Chondrocyte (in vitro differentiated cells): ENCODE results near the gene C3AR1. TPM values are rescaled to one million over a fixed set of nuclear protein-coding genes. Genes with fewer than 3 reads are reported as not detected.
"Not testable (repeated sequence)": the region's sequence is repeated elsewhere in the genome, so short reads cannot be mapped to it uniquely, and the experiment has no call there.

ENCODE experiments used
- DNase-seq: peaks from one replicate; pipeline ENCODE4 v3.0.0; 2021; ENCODE audit warnings: mixed read lengths, low spot score
- H3K27ac Mint-ChIP-seq: one replicate; pipeline ENCODE4 v1.8.0; 2021; ENCODE audit warnings: mild to moderate bottlenecking, moderate library complexity, mixed read lengths; ENCODE audit not compliant: unreplicated experiment
- H3K27me3 Mint-ChIP-seq: 2 replicates; pipeline ENCODE4 v1.8.0; 2021; ENCODE audit warnings: low read depth, mixed read lengths
- H3K36me3 Mint-ChIP-seq: 2 replicates; pipeline ENCODE4 v1.8.0; 2021; ENCODE audit warnings: low read depth, mixed read lengths
- H3K4me1 Mint-ChIP-seq: 2 replicates; pipeline ENCODE4 v1.8.0; 2021; ENCODE audit warnings: low read depth, mild to moderate bottlenecking, mixed read lengths
- H3K4me3 Mint-ChIP-seq: one replicate; pipeline ENCODE4 v1.8.0; 2021; ENCODE audit warnings: mild to moderate bottlenecking, moderate library complexity, mixed read lengths; ENCODE audit not compliant: unreplicated experiment
- H3K9me3 Mint-ChIP-seq: 2 replicates; pipeline ENCODE4 v1.8.0; 2021; ENCODE audit warnings: low read depth, mixed read lengths
- CTCF ChIP-seq: fragments of 200-600 bp; sonication (generic); IDR thresholded peaks from 2 replicates; pipeline ENCODE4 v1.5.0; 2021; ENCODE audit warnings: antibody characterized with exemption, mild to moderate bottlenecking, moderate library complexity
- total RNA-seq: library from RNA; stranded (reverse); gene quantifications from 3 replicates; pipeline ENCODE4 v1.2.1, GENCODE V29; 2021

The C3AR1 gene
- total RNA-seq, 1 donor from 2014 or later: 0.27 TPM

- no peaks in the 10 kb centered on the region for H3K9me3 Mint-ChIP-seq
- H3K4me3 Mint-ChIP-seq: peak overlapping the region; percentile 87
- DNase-seq: no peak
- peaks cover 2% of the 10 kb centered on the region for H3K36me3 Mint-ChIP-seq
- H3K27me3 Mint-ChIP-seq: no peaks in the 10 kb centered on the region
- no peak for TF ChIP-seq CTCF
- H3K27ac Mint-ChIP-seq: peak overlapping the region; percentile 58
- peaks cover 68% of the 10 kb centered on the region for H3K4me1 Mint-ChIP-seq
These were observed 31.4 kb downstream of the C3AR1 start for GRCh38 chr12:8034802-8035201.

- no peaks in the 10 kb centered on the region for H3K9me3 Mint-ChIP-seq
- H3K4me3 Mint-ChIP-seq: peak overlapping the region; percentile 87
- peak overlapping the region; percentile 87 for H3K27ac Mint-ChIP-seq
- H3K27me3 Mint-ChIP-seq: no peaks in the 10 kb centered on the region
- no peak for TF ChIP-seq CTCF
- peaks cover 2% of the 10 kb centered on the region for H3K36me3 Mint-ChIP-seq
- H3K4me1 Mint-ChIP-seq: peaks cover 59% of the 10 kb centered on the region
- no peak for DNase-seq
These were observed 32.8 kb downstream of the C3AR1 start for GRCh38 chr12:8033153-8034044.

- H3K4me3 Mint-ChIP-seq: peak within 1 kb of the TSS; percentile 87
- no peaks in the 10 kb centered on the region for H3K27me3 Mint-ChIP-seq
- H3K27ac Mint-ChIP-seq: peak within 1 kb of the TSS; percentile 87
- peaks cover 54% of the 10 kb centered on the region for H3K4me1 Mint-ChIP-seq
- no peak for DNase-seq
- peak; percentile 48 for TF ChIP-seq CTCF
- H3K9me3 Mint-ChIP-seq: no peaks in the 10 kb centered on the region
- peaks cover 2% of the 10 kb centered on the region for H3K36me3 Mint-ChIP-seq
These were observed 33.7 kb downstream of the C3AR1 start, which contains the start of gene FOXJ2 for GRCh38 chr12:8032242-8033152. Gene FOXJ2 (plus strand): TSS chr12:8032716. CDS start chr12:8039833, 7,117 bp downstream.

- Mint-ChIP-seq H3K27me3 (no peaks in the 10 kb centered on the region), H3K27ac (peak overlapping the region; percentile 74), H3K4me1 (peaks cover 51% of the 10 kb centered on the region), H3K9me3 (no peaks in the 10 kb centered on the region), H3K36me3 (peaks cover 2% of the 10 kb centered on the region), H3K4me3 (peak overlapping the region; percentile 79)
- DNase-seq: no peak
- no peak for TF ChIP-seq CTCF
These were observed 34.3 kb downstream of the C3AR1 start for GRCh38 chr12:8031872-8032241.

GRCh38 chr12:8031017-8031416, 35.1 kb downstream of the C3AR1 start:
- not testable (repeated sequence) for H3K27me3 Mint-ChIP-seq, H3K36me3 Mint-ChIP-seq, H3K27ac Mint-ChIP-seq, H3K9me3 Mint-ChIP-seq, DNase-seq, H3K4me3 Mint-ChIP-seq
- H3K4me1 Mint-ChIP-seq: peaks cover 47% of the 10 kb centered on the region
